GM12873 (cell line): ENCODE data around the gene GPR183.

ENCODE experiments used
- TF ChIP-seq, protein P1 (sequence below): IDR thresholded peaks from 2 replicates; pipeline ENCODE4 v1.5.1; 2012; ENCODE audit warnings: low read depth, mild to moderate bottlenecking, moderate library complexity, low read length, control low read depth; ENCODE audit not compliant: insufficient read depth; ENCODE audit errors: missing control alignments

Gene GPR183

DNA sequence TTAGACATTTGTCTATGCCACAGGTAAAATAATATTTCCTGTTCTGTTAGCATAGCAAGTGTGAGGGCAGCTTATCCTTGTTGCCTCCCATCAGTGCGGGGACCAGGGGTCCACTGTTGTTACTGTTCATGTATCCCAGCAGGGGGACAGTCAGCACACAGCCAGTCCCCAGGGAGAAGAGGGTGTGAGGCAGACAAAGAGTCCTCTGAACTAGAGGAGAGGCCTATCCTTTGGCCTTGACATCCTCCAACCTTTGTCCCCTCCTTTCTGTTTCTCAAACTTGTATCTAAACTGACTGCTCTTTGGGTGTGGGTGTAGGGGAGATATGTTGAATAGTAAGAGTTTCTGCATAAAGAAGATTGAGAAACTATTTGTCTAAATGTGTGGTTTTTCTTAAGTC, 46.1 kb downstream of the GPR183 start:
- TF ChIP-seq, protein P1, sequence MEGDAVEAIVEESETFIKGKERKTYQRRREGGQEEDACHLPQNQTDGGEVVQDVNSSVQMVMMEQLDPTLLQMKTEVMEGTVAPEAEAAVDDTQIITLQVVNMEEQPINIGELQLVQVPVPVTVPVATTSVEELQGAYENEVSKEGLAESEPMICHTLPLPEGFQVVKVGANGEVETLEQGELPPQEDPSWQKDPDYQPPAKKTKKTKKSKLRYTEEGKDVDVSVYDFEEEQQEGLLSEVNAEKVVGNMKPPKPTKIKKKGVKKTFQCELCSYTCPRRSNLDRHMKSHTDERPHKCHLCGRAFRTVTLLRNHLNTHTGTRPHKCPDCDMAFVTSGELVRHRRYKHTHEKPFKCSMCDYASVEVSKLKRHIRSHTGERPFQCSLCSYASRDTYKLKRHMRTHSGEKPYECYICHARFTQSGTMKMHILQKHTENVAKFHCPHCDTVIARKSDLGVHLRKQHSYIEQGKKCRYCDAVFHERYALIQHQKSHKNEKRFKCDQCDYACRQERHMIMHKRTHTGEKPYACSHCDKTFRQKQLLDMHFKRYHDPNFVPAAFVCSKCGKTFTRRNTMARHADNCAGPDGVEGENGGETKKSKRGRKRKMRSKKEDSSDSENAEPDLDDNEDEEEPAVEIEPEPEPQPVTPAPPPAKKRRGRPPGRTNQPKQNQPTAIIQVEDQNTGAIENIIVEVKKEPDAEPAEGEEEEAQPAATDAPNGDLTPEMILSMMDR: no peak

DNA sequence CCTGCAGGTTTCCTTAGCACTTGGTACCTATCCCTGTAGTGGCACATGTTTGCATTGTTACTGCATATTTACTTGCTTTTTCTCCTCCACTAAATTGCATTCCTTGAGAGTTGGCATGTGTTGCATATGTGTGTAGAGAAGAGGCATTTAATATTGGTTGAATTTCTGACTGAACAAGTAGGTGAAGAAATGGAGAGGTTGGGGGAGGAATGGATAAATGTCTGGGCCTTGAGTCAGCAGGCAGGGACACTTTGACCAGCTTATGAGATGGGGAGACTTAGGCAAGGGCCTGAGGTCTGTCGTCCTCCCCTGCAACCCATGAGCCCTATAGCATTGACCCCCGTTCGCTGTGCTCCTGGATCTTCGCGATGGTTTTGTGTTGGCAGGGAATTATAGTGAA, 47.0 kb downstream of the GPR183 start:
- TF ChIP-seq, protein P1: no peak

DNA sequence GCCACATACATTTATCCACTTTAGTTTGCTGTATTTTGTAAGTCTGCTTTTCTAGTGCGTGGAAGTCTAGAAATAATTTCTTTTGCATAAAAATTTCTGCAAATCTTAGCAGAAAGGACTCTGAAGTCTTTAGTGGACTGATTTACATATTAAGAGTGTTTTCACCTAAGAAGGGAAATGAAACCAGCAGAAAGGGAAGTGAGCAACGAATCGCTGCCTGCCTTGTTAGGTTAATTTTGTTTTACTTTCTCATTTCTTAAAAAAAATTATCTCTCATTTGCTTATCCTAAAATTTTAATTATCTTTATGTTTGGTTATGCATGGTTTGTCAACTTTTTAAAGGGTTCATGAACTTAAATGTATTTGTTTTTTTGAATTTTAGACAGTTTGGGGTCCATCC, 48.3 kb downstream of the GPR183 start:
- TF ChIP-seq, protein P1: no peak

DNA sequence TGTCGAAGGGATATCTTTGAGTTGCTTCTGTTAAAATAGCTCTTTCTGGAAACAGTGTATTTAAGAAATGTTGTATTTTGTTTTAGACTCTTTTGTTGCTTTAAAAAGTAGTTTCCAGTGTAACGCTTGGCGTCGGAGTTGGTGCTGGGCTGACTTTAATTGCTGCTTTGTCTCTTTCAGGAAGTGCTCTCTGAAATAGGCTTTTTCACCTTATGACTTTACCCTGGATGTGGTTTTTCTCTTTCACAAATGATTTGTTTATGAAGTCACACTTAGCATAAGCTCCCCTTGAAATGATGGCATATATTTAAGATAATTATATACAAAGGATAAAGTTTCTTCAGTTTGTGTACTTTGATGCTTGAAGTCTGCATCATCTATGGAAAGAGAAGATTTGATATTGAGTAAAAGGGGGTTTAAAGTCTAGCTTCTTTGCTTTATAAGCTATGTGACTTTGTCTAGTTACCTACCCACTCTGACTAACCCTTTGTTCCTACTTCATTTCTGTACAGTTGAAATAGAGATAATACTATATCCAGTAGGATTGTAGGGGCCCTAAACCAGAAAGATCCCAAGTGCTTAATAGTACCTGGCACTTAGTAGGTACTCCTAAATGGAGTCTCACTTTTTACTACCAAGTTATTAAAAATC, 48.9 kb downstream of the GPR183 start, which contains the start of gene GPR18:
Gene GPR18, minus strand, starts transcription at position 170 of the 651 bp plus-strand sequence. CDS start 2,507 bp downstream, outside the sequence.
- TF ChIP-seq, protein P1: no peak

DNA sequence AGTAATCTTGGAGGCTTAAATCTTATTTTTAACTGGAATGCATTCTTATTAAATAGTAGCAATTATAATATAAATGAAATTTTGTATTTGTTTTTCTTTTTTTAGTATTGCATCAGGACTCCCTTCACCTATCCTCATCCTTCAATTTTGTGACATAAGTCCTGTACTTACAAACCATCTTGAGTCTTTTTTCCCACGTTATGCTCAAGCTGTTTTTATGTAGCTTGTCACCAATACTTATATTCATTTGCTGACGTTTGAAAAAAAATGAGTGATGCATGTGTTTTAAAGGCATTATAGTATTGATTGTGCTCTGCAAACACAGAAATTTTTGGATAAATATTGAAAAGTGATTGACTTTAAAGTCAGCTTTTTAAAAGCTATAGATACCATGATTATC, 49.9 kb downstream of the GPR183 start:
- TF ChIP-seq, protein P1: no peak

DNA sequence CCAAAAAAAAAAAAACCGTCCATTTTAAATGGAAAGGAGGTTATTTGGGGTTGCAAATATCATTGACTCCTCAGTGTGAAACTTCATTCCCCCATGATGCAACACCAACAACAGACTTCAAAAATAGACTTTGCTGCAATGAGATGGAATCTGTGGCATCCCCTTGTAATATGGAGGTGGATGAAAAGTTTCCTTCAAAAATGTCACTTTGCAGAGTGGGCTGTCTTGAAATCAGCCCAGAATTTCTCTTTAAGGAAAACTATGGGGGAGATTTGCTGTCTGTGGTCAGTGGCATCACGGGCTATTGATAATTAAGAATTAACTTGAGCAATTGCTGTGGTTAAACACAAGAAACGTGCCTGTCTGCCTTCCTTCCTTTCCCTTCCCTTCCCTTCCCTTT, 50.5 kb downstream of the GPR183 start:
- TF ChIP-seq, protein P1: no peak

DNA sequence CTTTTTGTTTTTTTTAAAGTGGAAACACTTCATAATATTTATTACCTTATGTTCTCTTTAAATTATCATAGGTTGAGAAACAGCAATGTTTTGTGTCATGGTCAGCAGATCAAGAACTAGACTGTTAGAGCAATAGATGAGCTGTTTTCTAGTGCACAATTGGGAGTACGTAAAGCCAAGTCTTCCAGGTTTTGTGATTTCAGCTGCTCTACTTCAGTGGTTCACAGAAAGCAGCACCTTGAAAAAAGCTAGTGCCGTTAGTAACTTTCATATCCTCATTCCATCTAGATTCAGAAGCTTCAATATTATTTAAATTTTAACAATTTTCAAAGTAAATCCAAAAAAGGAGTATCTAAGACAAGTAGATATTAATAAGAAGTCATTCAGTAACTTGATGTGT, 50.9 kb downstream of the GPR183 start:
- TF ChIP-seq, protein P1: no peak
